Large intestine (tissue), 3 donors: Measurements from ENCODE around the gene LRRC45. TPM values are rescaled to one million over a fixed set of nuclear protein-coding genes. Genes with fewer than 3 reads are reported as not detected.

Experiments used
- DNase-seq, 2 donors: peaks; one replicate each; pipeline versions ENCODE4 v3.0.0 to v3.0.0-alpha.2; 2013
- H3K27ac ChIP-seq: one replicate; pipeline ENCODE4 v1.5.1; 2013; ENCODE audit warnings: low read length
- H3K27me3 ChIP-seq: 2 replicates; pipeline ENCODE4 v1.6.1; 2013; ENCODE audit warnings: low read length; ENCODE audit not compliant: control insufficient read depth, insufficient read depth
- H3K36me3 ChIP-seq: 2 replicates; pipeline ENCODE4 v1.6.1; 2013; ENCODE audit warnings: low read length; ENCODE audit not compliant: control insufficient read depth, insufficient read depth
- H3K4me1 ChIP-seq: one replicate; pipeline ENCODE4 v1.6.1; 2013; ENCODE audit warnings: low read length; ENCODE audit not compliant: control insufficient read depth, insufficient read depth
- H3K4me3 ChIP-seq: one replicate; pipeline ENCODE4 v1.5.1; 2013; ENCODE audit warnings: low read length
- H3K9me3 ChIP-seq: one replicate; pipeline ENCODE4 v1.6.1; 2013; ENCODE audit warnings: mild to moderate bottlenecking, low read depth, low read length, moderate library complexity; ENCODE audit not compliant: control insufficient read depth
- WGBS: methylation state at CpG from one replicate; pipeline ENCODE4 v1.1.5; 2013; ENCODE audit warnings: low lambda C conversion rate; ENCODE audit not compliant: insufficient coverage; 5-methylcytosine and 5-hydroxymethylcytosine counted together
- polyA plus RNA-seq: library from polyadenylated mRNA; unstranded; fragments of 120-200 nt; gene quantifications from one replicate; pipeline ENCODE4 v1.2.1, GENCODE V29; 2013

The LRRC45 gene
- polyA plus RNA-seq, 1 donor = 14.4 TPM

DNA sequence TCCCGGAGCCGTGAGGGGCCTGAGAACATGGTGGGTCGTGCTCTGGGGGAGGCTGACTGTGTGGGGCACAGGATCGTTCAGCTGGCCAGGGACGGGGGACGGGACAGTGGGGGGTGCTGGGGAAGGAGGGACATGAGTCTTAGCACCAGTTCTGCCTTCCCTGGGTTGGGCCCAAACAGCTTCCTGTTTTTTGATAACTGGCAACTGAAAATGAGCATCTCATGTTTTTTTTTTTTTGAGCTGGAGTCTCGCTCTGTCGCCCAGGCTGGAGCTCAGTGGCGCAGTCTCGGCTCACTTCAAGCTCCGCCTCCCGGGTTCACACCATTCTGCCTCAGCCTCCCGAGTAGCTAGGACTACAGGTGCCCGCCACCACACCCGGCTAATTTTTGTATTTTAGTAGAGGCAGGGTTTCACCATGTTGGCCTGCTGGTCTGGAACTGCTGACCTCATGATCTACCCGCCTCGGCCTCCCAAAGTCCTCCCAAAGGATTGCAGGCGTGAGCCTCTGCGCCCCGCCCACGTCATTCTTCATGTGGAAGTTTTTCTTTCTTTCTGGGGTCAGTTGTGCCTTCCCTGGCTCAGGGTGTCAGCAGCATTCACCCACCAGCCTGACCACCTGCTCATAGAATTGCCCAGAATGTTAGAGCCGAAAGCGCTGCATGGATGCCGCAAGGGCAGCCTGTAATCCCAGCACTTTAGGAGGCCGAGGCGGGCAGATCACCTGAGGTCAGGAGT lies 39.3 kb upstream of the LRRC45 start:
- no peaks in the 10 kb centered on the region for H3K27me3 ChIP-seq
- H3K27ac ChIP-seq = no peak overlapping the region
- WGBS = no CpG with 5 or more reads among the region's 26 CpGs
- no peak overlapping the region for H3K4me3 ChIP-seq
- no peaks in the 10 kb centered on the region for H3K9me3 ChIP-seq
- no peak for DNase-seq
- H3K4me1 ChIP-seq = peaks cover 8% of the 10 kb centered on the region
- peaks cover 46% of the 10 kb centered on the region for H3K36me3 ChIP-seq

DNA sequence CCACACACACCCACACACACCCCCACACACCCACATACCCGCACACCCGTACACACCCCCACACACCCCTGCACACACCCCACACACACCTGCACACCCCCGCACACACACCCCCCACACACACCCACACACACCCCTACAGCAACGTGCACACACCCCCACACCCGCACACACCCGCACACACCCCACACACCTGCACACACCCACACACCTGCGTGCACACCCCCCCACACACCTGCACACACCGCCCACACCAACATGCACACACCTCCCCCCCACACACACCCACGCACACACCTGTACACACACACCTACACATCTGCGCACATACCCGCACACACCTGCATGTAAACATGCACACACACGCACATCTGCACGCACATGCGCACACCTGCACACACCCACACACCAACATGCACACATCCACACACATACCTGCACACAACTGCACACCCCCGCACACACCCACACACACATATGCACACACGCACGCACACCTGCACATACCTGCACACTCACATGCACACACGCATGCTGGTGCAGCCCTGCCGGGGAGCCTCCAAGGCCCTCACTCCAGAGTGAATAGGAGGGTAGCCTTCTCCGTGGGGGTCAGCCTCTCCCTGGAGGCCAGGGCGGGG lies 38.2 kb upstream of the LRRC45 start:
- Histone ChIP-seq H3K4me1 (no peaks in the 10 kb centered on the region), H3K27ac (no peak overlapping the region), H3K27me3 (no peaks in the 10 kb centered on the region), H3K36me3 (peaks cover 48% of the 10 kb centered on the region), H3K9me3 (no peaks in the 10 kb centered on the region), H3K4me3 (no peak overlapping the region)
- no CpG with 5 or more reads among the region's 21 CpGs for WGBS
- no peak for DNase-seq

DNA sequence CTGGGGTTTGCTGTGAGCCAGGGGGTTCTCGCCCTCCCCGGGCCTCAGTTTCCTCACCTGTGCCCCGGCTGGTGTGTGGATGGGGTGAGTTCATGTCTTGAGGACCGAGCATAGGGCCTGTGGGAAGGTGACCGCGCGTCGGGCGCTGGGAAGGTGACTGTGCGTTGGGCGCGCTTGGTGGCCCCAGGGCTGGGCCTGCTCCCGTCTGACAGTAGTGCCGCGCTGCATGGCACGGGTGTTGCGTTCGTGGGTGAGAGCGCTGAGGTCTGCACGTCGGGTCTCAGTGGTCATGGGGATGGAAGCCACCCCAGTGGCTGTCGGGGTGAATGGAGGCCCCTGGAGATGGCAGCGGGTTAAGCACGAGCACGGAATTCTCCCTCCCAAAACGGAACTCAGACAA lies 36.5 kb upstream of the LRRC45 start:
- Histone ChIP-seq H3K27ac (no peak overlapping the region), H3K4me1 (peaks cover 5% of the 10 kb centered on the region), H3K27me3 (no peaks in the 10 kb centered on the region), H3K9me3 (peaks cover 7% of the 10 kb centered on the region), H3K36me3 (peaks cover 41% of the 10 kb centered on the region), H3K4me3 (no peak overlapping the region)
- no peak for DNase-seq
- no CpG with 5 or more reads among the region's 26 CpGs for WGBS

DNA sequence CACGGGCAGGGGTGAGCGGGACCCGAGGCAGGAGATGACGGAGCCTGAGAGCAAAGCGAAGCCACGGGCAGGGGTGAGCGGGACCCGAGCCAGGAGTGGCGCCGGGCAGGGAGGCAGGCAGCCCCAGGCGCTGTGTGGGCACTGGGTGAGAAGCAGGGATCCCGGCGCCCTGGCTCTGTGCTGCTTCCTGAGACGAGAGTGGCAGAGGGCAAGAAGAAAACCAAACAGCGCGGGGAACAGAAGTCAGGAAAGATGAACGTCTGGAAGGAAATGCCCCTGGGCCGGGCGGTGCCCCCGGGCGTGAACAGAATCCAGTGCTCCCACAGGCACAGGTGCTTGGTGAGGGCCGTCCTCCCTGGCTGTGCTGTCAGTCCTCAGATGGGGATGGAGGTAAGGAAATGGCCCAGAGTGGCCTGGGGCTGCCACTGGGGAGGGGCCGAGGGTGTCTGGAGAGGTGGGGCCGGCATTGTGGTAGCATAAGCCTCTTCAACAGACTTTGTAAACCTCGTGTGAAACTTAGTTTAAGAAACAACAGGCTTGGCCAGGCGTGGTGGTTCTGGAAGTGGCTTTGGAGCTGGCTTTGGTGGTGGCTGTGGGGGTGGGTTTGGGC lies 35.8 kb upstream of the LRRC45 start:
- no peak for DNase-seq
- Histone ChIP-seq H3K4me1 (peaks cover 12% of the 10 kb centered on the region), H3K27ac (no peak overlapping the region), H3K4me3 (no peak overlapping the region), H3K9me3 (peaks cover 7% of the 10 kb centered on the region), H3K36me3 (peaks cover 40% of the 10 kb centered on the region), H3K27me3 (no peaks in the 10 kb centered on the region)
- no CpG with 5 or more reads among the region's 26 CpGs for WGBS

DNA sequence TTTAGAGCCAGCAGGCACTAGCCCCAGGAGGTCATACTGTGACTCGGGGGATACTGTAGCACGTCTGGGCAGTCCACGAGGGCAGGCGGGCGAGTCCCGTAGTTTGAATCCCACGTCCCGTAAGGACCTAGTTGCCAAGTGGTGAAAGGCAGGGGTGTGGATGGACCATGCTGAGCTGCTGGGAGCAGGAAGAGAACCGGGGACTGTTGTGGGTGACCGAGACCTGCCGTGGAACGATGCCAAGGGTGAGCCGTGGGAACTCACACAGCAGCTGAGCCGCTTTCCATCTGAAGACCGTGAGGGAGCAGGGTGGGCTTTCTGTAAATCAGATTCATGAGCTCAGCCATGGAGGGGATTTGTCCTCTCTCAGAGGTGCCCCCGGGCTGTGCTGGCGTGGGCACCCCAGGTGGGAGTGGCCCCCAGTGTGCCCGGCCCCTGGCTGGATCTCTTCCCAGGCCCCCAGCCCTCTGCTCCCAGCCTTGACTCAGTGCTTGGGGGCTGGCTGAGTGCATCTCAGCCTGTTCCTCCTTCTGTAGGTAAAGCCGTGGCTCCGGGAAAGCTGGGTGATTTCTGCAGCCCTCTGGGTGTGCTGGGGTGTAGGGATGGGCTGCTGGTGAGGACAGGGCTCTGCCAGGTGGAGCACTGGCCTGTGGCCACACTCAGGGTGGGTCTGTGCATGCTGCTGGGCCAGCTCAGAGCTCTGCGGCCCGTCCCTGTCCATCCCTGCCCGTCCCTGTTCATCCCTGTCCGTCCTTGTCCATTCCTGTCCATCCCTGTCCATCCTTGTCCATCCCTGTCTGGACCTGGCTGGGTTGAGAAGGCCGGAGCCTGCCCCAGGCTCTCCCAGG lies 32.0 kb upstream of the LRRC45 start:
- WGBS = 93% methylated on average over 3 of the region's 25 CpGs
- peak overlapping the region; percentile 60 for H3K27ac ChIP-seq
- no peak overlapping the region for H3K4me3 ChIP-seq

DNA sequence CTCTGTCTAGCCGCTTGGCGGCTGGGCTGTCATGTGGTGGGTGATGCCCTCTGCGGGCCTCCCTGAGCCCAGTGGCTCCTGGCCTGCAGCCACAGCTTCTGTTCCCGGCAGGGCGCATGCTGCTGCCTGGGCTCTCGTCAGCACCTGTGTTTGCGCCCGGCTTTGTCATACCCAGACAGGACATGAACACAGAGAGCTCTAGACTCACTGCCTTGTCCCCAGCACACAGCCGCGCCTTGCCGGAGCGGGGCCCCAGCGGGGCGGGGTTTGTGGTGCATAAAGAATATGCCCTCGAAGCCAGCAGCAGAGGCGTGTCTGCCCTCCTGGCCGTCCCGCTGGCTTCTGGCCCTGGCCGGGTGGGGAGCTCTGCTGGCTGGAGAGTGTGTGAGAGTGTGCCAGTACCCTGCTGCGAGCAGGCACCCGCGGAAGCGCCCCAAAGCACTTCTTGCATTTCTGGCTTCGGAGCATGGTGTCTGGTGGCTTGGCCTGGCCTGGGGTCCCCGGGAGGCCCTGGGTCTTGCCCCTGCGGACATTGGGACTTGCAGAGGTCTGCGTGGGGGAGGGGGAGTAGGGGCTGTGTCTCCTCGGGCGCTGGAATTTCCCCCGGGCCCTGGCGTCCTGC lies 31.3 kb upstream of the LRRC45 start:
- Histone ChIP-seq H3K4me1 (peaks cover 18% of the 10 kb centered on the region), H3K27me3 (no peaks in the 10 kb centered on the region), H3K4me3 (no peak overlapping the region), H3K36me3 (peaks cover 23% of the 10 kb centered on the region), H3K27ac (peak overlapping the region; percentile 60), H3K9me3 (peaks cover 7% of the 10 kb centered on the region)
- DNase-seq = peak; percentile 70 to 84
- WGBS = no CpG with 5 or more reads among the region's 31 CpGs

More for the DNA sequence above, 32.0 kb upstream of the LRRC45 start:
- peaks cover 26% of the 10 kb centered on the region for H3K36me3 ChIP-seq
- DNase-seq = no peak
- no peaks in the 10 kb centered on the region for H3K27me3 ChIP-seq
- H3K9me3 ChIP-seq = peaks cover 7% of the 10 kb centered on the region
- H3K4me1 ChIP-seq = peaks cover 18% of the 10 kb centered on the region

DNA sequence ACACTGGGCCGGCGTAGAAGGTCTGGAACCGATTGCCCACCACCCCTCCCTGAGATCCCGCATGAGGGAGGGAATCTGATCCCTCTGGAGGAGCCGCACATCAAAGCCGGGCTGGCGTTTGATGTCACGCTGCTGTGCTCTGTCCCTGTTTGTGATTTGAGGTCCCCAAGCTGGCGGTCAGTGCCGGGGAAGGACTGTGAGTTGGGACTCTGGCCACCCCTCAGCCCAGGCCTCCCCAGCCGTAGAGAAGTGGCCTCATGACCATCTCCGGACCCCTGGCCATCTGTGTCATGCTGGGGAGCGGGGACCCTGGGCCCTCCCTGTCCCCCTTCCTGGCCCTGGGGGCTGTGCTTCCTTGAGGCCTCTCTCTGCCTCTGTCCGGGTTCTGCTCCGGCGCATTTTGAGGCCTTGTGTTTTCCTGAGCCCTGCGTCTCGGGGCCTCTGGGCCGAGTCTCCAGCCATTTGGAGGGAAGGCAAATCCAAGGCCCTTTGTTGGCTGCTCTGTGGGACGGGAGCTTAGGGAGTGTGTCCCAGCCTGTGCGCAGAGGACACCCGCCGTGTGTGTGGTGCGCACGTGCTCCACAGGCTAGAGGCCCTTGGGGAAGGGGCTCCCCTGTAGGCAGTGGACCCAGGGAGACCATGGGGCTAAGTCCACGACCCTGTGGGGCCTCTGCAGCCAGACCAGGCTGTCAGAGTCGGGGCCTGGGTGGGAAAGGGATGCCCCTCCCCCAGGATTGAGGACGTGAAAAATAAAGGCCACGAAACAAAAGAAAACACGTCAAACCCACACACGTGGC lies 30.6 kb upstream of the LRRC45 start:
- DNase-seq = no peak

DNA sequence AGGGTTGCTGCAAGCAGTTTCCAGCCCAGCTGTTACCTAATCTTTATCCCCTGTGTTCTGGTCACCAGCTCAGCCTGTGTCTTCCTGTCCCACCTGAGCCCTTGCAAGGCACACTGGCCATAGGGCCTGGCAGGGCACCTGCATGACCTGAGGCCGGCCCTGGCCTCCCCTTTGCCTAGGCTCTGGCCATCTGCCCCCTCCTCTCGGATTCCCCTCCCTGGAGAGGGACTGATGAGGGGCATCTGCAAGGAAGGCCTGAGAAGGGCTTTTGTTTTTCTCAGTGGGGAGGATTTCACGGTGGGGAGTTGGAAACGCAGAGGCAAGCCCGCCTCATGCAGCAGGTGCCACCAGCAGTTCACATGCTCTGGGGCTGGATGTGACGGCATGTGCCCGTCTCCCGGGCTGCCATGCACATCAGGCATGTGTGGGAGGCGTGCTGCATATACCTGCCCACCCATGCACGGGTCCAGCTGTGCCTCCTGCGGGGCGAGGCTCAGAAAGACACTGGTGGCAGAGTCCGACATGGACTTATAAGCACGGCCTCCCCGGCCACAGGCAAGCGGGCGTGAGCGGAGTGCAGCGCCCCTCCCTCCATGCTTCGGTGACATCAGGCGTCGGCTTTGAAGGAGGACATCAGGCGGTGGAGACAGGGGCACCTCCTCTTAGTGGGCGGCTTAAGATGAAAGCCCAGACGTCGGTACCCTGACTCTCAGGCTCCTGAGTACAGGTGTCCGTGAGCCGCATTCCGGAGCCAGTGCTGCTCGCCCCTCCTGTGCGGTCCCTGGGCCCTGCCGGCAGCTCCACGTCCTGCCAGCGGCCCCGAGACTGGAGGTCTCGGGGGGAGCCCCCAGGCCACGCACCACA lies 29.1 kb upstream of the LRRC45 start:
- no peak for DNase-seq
- Histone ChIP-seq H3K9me3 (peaks cover 7% of the 10 kb centered on the region), H3K27me3 (no peaks in the 10 kb centered on the region), H3K4me1 (peaks cover 18% of the 10 kb centered on the region), H3K27ac (no peak overlapping the region), H3K4me3 (no peak overlapping the region), H3K36me3 (peaks cover 26% of the 10 kb centered on the region)
- no CpG with 5 or more reads among the region's 37 CpGs for WGBS

More for the DNA sequence above, 30.6 kb upstream of the LRRC45 start:
- H3K36me3 ChIP-seq = peaks cover 22% of the 10 kb centered on the region
- H3K27ac ChIP-seq = peak overlapping the region; percentile 60
- H3K9me3 ChIP-seq = peaks cover 7% of the 10 kb centered on the region
- H3K4me3 ChIP-seq = no peak overlapping the region
- WGBS = no CpG with 5 or more reads among the region's 31 CpGs
- H3K27me3 ChIP-seq = no peaks in the 10 kb centered on the region
- H3K4me1 ChIP-seq = peaks cover 18% of the 10 kb centered on the region
